LoVo (cell line): ENCODE measurements around the gene CALCOCO1.
A peak's percentile ranks its signal among the peaks of the same experiment; 100 is the strongest.

Source experiments
- DNase-seq: peaks from one replicate; pipeline ENCODE4 v3.0.0-alpha.2; 2016; ENCODE audit warnings: low spot score

CALCOCO1 gene

GRCh38 chr12:53660041-53660440 is 67.2 kb downstream of the CALCOCO1 start:
- DNase-seq = no peak

GRCh38 chr12:53659571-53659981 is 67.7 kb downstream of the CALCOCO1 start:
- DNase-seq = peak; percentile 33

DNA sequence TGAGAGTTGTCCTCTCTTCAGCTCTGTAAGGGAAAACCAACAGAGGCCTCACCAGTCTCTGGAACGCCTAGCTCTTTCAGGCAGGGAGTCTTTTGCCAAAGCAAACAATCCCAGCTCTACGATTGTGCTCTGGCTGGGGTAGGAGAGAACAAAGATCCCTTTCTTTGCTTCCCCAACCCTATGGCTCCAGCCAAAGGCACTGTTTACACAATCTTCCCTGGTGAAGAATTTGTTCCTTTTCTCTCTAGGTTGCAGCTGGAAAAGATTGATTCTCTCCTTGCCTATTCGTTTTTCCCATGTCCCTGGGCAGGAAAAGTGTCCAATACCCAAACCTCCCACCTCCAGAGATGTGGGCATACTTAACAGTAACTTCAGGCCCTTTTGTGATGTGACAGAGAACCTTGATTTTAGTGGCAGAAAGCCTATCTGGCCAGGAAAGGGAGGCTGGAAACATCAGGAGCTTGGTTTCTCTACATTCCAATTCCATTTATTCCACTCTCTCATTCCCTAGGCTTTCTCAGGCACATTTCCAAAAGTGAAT is 68.2 kb downstream of the CALCOCO1 start:
- peak; percentile 88 for DNase-seq
